ENCODE data around the gene MVD.

DNA sequence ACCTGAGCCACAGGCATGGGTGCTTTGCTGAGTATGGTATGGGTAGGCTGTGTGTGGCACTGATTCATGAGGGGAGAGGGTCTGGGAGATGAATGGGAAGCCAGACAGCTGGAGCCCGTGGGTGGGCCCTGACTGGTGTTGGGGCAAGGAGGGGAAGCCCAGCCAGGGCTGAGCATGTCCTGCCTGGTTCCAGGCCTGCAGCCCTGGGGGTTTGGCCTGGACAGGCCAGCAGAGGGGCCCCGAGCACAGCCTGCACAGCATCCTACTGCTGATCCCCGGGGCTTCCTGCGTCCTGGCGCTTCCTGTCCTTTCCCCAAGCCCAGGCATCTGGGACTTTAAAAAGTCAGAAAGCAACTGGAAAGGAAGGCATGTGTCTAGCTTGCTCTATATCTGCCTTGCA, 4.6 kb upstream of the MVD start:
- no peak for TF ChIP-seq CTCF (IDR thresholded peaks at IDR 0.05)
- no peak for TF ChIP-seq POLR2A (IDR thresholded peaks at IDR 0.05)
- no peak for TF ChIP-seq POLR2AphosphoS5 (IDR thresholded peaks at IDR 0.05)
